ENCODE measurements around the gene MORC3. TPM values are rescaled to one million over a fixed set of nuclear protein-coding genes. Genes with fewer than 3 reads are reported as not detected.
A peak's percentile ranks its signal among the peaks of the same experiment; 100 is the strongest.
"Not testable (repeated sequence)": the region's sequence is repeated elsewhere in the genome, so short reads cannot be mapped to it uniquely, and the experiment has no call there.

MORC3 gene
- total and polyA plus RNA-seq, 8 donors, result 8.0 to 95.1 (median 19.8) TPM

GRCh38 chr21:36282568-36283230 lies 37.3 kb upstream of the MORC3 start:
- TF ChIP-seq CTCF (IDR thresholded peaks at IDR 0.05), result no peak
- Histone ChIP-seq H3K4me3 (no peak overlapping the region), H3K9me3 (no peaks in the 10 kb centered on the region), H3K27me3 (no peaks in the 10 kb centered on the region), H3K36me3 (peaks cover 19 to 90% (median 81%) of the 10 kb centered on the region in 4 donors), H3K27ac (no peak overlapping the region), H3K4me1 (no peaks in the 10 kb centered on the region)
- intact Hi-C loops (cut with DNase I; ENCODE audit: low total_unique reads), result no loop called here
- no peak for DNase-seq
- WGBS, 5 donors, result 79 to 85% (median 83%) methylated on average over 10 of the region's 10 CpGs

GRCh38 chr21:36283231-36283622 lies 36.8 kb upstream of the MORC3 start:
- H3K4me3 ChIP-seq; H3K27ac ChIP-seq; intact Hi-C loops (cut with DNase I; ENCODE audit: low total_unique reads); H3K4me1 ChIP-seq; H3K9me3 ChIP-seq; DNase-seq; H3K27me3 ChIP-seq: not testable (repeated sequence)
- peaks cover 15 to 90% (median 81%) of the 10 kb centered on the region in 4 donors for H3K36me3 ChIP-seq
- 81 to 88% (median 85%) methylated on average over 9 of the region's 9 CpGs for WGBS, 5 donors

- H3K4me3 ChIP-seq, result no peak overlapping the region
- TF ChIP-seq POLR2A (IDR thresholded peaks at IDR 0.05) (no peak), POLR2AphosphoS5 (IDR thresholded peaks at IDR 0.05) (no peak), CTCF (IDR thresholded peaks at IDR 0.05) (no peak), EP300 (IDR thresholded peaks at IDR 0.05) (no peak)
- no peak for DNase-seq
- peaks cover 0 to 5% (median 0%) of the 10 kb centered on the region in 4 donors for H3K4me1 ChIP-seq
- H3K36me3 ChIP-seq, result peaks cover 8 to 90% (median 81%) of the 10 kb centered on the region in 4 donors
- no peak overlapping the region for H3K27ac ChIP-seq
- no peaks in the 10 kb centered on the region for H3K9me3 ChIP-seq
- WGBS, 5 donors, result 65 to 74% (median 69%) methylated on average over 8 of the region's 8 CpGs
- no peaks in the 10 kb centered on the region for H3K27me3 ChIP-seq
- intact Hi-C loops (cut with DNase I; ENCODE audit: low total_unique reads), result no loop called here
Measured at GRCh38 chr21:36288651-36289243, 31.2 kb upstream of the MORC3 start.

- Histone ChIP-seq H3K27ac (no peak overlapping the region), H3K36me3 (peaks cover 8 to 85% (median 79%) of the 10 kb centered on the region in 4 donors), H3K9me3 (no peaks in the 10 kb centered on the region), H3K4me1 (peaks cover 0 to 5% (median 0%) of the 10 kb centered on the region in 4 donors), H3K27me3 (no peaks in the 10 kb centered on the region), H3K4me3 (no peak overlapping the region)
- TF ChIP-seq CTCF (IDR thresholded peaks at IDR 0.05) (no peak), EP300 (IDR thresholded peaks at IDR 0.05) (no peak), POLR2A (IDR thresholded peaks at IDR 0.05) (no peak), POLR2AphosphoS5 (IDR thresholded peaks at IDR 0.05) (no peak)
- WGBS, 5 donors, result 71 to 89% (median 85%) methylated on average over 8 of the region's 8 CpGs
- intact Hi-C loops (cut with DNase I; ENCODE audit: low total_unique reads), result no loop called here
- no peak for DNase-seq
Measured at GRCh38 chr21:36291509-36291908, 28.5 kb upstream of the MORC3 start.

- no peak for TF ChIP-seq POLR2A (IDR thresholded peaks at IDR 0.05)
- TF ChIP-seq CTCF (IDR thresholded peaks at IDR 0.05), result no peak
- no peak for TF ChIP-seq POLR2AphosphoS5 (IDR thresholded peaks at IDR 0.05)
- no peak for TF ChIP-seq EP300 (IDR thresholded peaks at IDR 0.05)
- H3K4me3 ChIP-seq, result peak overlapping the region in 3 of 4 donors; percentile 13 to 25 (median 20)
- no peak for DNase-seq
- H3K36me3 ChIP-seq, result peaks cover 8 to 29% (median 26%) of the 10 kb centered on the region in 4 donors
- peaks cover under 1 to 31% (median 11%) of the 10 kb centered on the region in 4 donors for H3K4me1 ChIP-seq
- H3K27ac ChIP-seq, result peak overlapping the region; percentile 56 to 84 (median 71)
- WGBS, 5 donors, result 86 to 95% (median 93%) methylated on average over 3 to 4 of the region's 4 CpGs
- intact Hi-C loops (cut with DNase I; ENCODE audit: low total_unique reads), result no loop called here
- H3K27me3 ChIP-seq, result no peaks in the 10 kb centered on the region
- no peaks in the 10 kb centered on the region for H3K9me3 ChIP-seq
Measured at GRCh38 chr21:36297406-36297937, 22.5 kb upstream of the MORC3 start.
